K562 (cell line): ENCODE measurements around the gene MPHOSPH6.

Source experiments
- CAMTA2 ChIP-seq: fragments of 250-450 bp; sonication (Bioruptor Pico); conservative IDR thresholded peaks from 2 replicates; pipeline ENCODE4 v1.5.1; 2022
- EZH2 ChIP-seq: IDR thresholded peaks from 2 replicates; pipeline ENCODE4 v1.6.1; 2012; ENCODE audit warnings: low read depth, mild to moderate bottlenecking, inconsistent platforms, low read length, borderline replicate concordance

DNA sequence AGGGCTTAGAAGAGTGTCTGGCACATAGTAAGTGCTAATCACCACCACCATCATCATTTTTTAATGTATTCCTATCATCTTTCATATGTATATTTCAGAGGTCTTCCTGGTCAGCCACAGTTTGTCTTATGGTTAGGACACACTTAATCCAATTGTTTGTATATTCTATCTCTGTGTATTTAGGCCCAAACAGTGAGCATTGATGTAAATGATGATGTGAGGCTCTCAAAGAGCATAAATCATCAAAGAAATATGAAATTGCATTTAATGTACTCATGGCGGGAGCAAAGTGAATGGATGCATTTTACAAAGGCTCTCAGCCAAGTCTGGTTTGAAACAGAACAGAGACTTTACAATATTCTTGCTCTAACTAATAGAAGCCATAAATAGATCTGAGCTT, 24.1 kb upstream of the MPHOSPH6 start:
- no peak for TF ChIP-seq CAMTA2 (CRISPR knock-in tag)
- no peak for TF ChIP-seq EZH2
